DMS153 (cell line): ENCODE data around the gene SYNRG.
"Not testable (repeated sequence)": the region's sequence is repeated elsewhere in the genome, so short reads cannot be mapped to it uniquely, and the experiment has no call there.

Experiments
- DNase-seq: peaks from one replicate; lab custom pipeline; 2025; lab: John Stamatoyannopoulos, UW

Gene SYNRG

GRCh38 chr17:37543637-37544052, 65.6 kb downstream of the SYNRG start:
- no peak for DNase-seq

- DNase-seq: no peak
Measured at GRCh38 chr17:37541880-37542660, 67.1 kb downstream of the SYNRG start.

GRCh38 chr17:37538981-37539659, 70.1 kb downstream of the SYNRG start:
- no peak for DNase-seq

- DNase-seq: no peak
Measured at GRCh38 chr17:37535906-37536305, 73.3 kb downstream of the SYNRG start.

- DNase-seq: no peak
Measured at GRCh38 chr17:37532756-37533155, 76.5 kb downstream of the SYNRG start.

- DNase-seq: no peak
Measured at GRCh38 chr17:37530420-37530819, 78.8 kb downstream of the SYNRG start.

GRCh38 chr17:37527249-37527851, 81.9 kb downstream of the SYNRG start:
- peak; percentile 3 for DNase-seq

- no peak for DNase-seq
Measured at GRCh38 chr17:37523715-37524219, 85.5 kb downstream of the SYNRG start.

GRCh38 chr17:37521821-37522220, 87.4 kb downstream of the SYNRG start:
- no peak for DNase-seq

- no peak for DNase-seq
Measured at GRCh38 chr17:37520174-37520573, 89.0 kb downstream of the SYNRG start.

- no peak for DNase-seq
Measured at GRCh38 chr17:37519251-37519985, 89.8 kb downstream of the SYNRG start.

- DNase-seq: no peak
Measured at GRCh38 chr17:37518826-37519225, 90.4 kb downstream of the SYNRG start.

GRCh38 chr17:37517881-37518280, 91.3 kb downstream of the SYNRG start:
- DNase-seq: no peak

GRCh38 chr17:37516127-37516571, 93.1 kb downstream of the SYNRG start:
- no peak for DNase-seq

GRCh38 chr17:37513711-37514110, 95.5 kb downstream of the SYNRG start:
- DNase-seq: no peak

GRCh38 chr17:37512442-37513068, 96.7 kb downstream of the SYNRG start:
- no peak for DNase-seq

GRCh38 chr17:37511642-37512041, 97.6 kb downstream of the SYNRG start:
- not testable (repeated sequence) for DNase-seq

GRCh38 chr17:37510056-37510455, 99.2 kb downstream of the SYNRG start:
- DNase-seq: no peak

GRCh38 chr17:37507111-37507510, 102.1 kb downstream of the SYNRG start:
- DNase-seq: no peak

- DNase-seq: no peak
Measured at GRCh38 chr17:37506678-37507077, 102.5 kb downstream of the SYNRG start.

- no peak for DNase-seq
Measured at GRCh38 chr17:37505333-37505732, 103.9 kb downstream of the SYNRG start.

- no peak for DNase-seq
Measured at GRCh38 chr17:37503148-37503547, 106.1 kb downstream of the SYNRG start.
